CD4-positive, alpha-beta T cell treated with Interleukin-15 for 1 hour (primary cell): ENCODE measurements around the gene ADAMTS16.

Experiments used
- DNase-seq: peaks from one replicate; pipeline ENCODE4 v3.0.0-alpha.2; 2020

ADAMTS16 gene

DNA sequence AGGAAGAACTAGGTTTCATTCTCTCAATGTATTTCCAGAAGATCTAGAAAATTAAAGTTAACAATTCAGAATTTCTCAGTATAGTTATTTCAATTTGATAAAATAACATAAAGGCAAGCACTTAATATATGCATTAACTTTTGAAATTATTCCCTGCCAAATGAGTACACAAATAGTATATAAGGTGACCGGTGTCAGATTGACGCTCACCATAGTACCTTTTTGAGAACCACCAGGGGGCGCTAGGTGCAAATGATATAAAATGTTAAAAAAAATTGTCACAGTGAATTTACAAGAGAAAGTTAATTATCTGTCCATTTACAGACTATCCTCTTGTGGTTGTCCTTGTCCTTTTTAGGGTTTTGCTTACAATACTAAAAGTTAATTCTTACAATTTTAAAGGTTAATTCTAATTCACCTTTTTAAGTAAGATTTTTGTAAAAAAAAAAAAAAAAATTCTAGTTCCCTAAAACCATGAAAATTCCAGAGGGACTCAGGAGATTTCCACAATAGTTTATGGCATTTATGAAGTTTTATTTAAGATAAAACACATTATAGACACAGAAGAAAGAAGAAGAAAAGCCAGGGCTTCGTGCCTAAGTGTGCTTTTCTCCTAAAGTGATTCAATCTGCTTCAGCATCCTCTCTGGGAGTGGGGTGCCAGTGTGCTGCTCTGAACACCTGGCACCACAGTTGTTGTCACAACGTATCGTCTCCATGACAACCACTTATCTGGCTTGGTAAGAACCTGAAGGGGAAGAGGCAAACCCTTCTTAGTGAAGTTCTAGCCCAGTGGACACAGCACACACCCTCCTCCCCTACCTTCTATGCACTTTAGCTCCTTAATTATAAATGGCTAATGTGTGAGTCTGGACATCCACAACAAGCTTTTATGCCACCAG, 1.7 kb downstream of the ADAMTS16 start:
- no peak for DNase-seq

- DNase-seq = no peak
These were observed 4.3 kb downstream of the ADAMTS16 start for GRCh38 chr5:5144441-5144840.

GRCh38 chr5:5145651-5146529, 5.8 kb downstream of the ADAMTS16 start:
- no peak for DNase-seq

- no peak for DNase-seq
These were observed 6.5 kb downstream of the ADAMTS16 start for GRCh38 chr5:5146530-5147160.

DNA sequence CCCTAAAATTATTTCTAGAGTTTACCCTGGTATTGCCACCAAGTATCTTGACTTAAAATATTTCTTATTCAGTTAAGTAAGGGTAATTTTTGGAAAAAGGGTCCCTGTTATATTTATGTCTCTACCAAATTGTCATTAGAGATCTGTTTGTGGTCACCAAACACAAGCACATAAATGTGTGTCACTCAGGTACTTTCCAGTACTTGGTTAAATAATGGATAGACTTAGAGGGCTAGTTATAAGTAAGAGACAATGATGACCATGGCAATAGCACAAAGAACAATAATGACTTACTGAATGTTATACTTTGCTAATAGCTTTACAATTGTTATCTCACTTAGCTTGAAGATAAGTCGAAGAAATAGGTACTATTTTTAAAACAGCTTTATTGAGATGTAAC, 9.0 kb downstream of the ADAMTS16 start:
- no peak for DNase-seq

DNA sequence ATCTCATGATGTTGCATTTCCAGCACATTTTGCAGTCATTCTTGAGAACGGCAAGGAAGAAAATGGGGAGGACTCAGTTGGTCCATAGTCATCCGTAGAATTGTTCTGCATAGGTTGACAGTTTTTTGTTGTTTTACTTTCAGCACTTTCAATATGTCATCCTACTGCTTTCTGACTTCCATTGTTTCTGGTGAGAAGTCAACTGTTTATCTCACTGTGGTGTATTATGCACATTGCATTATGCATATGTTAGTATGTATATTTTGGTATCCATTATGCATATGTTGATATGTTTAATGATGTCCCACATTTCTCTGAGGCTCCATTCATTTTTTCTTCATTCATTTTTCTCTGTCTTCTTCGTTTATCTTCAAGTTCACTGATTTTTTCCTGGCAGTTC, 10.5 kb downstream of the ADAMTS16 start:
- DNase-seq = no peak

DNA sequence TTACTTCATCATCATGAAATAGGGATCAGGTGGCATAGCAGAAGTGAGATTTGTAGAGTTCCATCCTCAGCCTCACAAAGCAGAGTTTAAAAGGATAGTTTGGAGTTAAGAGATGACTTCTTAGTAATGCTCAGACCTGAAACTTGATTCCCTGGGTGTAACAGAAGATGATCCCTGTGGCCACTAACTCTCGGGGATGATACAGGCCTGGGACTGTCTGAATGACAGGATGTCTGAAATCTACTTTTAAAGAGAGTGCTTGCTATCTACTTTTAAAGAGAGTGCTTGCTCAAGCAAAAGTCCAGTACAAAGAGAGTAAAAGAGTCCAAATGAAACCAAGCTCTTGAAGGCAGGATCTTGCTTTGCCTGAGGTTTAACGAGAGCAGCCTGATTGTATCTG, 14.6 kb downstream of the ADAMTS16 start:
- DNase-seq = no peak

- no peak for DNase-seq
These were observed 15.5 kb downstream of the ADAMTS16 start for GRCh38 chr5:5155617-5156016.

GRCh38 chr5:5156471-5157082, 16.4 kb downstream of the ADAMTS16 start:
- DNase-seq = no peak

- DNase-seq = no peak
These were observed 18.4 kb downstream of the ADAMTS16 start for GRCh38 chr5:5158472-5158895.

GRCh38 chr5:5159282-5160103, 19.4 kb downstream of the ADAMTS16 start:
- no peak for DNase-seq

- DNase-seq = no peak
These were observed 24.0 kb downstream of the ADAMTS16 start for GRCh38 chr5:5164163-5164562.

DNA sequence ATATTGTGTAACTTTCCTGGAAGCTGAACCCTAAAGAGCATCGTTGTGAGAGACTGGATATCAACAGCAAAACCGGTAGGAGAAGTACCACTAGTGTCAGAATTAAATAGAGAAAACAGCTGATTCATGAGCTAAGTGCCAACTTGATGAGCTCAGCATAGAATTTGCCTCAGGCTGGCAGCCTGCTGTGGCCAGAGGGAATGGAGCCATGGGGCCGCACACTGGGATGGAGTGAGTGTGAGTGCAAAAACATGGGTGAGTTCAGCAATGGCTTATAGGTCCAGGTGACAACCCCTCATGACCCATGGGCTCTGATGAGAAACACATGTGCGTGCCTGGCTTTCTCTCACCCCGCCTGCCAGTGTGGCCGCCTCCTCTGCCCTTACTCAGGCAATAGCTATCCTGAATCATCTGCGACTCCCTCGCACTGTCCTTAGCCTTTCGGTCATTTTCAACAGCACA, 25.4 kb downstream of the ADAMTS16 start:
- DNase-seq = no peak

DNA sequence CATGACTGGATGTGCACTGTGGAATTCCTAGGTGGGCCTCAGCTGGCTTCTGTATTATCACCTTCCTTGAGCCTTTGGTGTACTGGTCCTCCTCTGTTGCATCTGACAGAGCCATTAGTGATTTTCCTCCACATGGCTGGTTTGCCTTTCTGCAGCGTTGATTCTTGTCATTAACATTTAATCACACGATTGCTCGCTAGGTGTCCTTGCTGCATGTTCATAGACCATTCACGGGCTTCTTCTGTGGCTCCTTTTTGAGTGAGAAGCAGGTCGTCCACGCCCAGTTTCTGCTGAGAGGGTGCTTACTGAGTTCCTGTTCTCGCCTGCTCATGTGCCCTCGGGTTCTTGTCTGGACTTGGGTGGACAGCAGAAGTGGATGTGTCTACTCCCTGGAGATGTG, 29.3 kb downstream of the ADAMTS16 start:
- no peak for DNase-seq

- DNase-seq = no peak
These were observed 38.0 kb downstream of the ADAMTS16 start for GRCh38 chr5:5178136-5178535.

DNA sequence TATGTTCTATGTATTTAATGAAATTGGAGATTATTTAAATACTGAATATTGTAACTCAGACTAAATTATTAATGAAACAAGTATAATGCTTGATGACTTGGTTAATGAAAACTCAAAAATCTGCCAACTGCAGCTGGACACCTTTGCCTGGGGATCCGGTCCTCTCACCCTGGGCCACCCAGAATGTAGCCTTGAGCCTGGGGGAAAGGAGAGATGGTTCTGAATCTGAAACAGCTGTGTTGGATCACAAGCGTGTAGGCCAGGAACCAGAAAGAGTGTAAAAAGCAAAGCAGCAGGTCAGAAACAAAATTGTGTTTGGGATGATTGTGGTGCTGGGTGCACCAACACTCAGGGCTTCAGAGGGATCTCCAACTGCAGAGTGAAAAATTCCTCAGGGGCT, 38.5 kb downstream of the ADAMTS16 start:
- no peak for DNase-seq

DNA sequence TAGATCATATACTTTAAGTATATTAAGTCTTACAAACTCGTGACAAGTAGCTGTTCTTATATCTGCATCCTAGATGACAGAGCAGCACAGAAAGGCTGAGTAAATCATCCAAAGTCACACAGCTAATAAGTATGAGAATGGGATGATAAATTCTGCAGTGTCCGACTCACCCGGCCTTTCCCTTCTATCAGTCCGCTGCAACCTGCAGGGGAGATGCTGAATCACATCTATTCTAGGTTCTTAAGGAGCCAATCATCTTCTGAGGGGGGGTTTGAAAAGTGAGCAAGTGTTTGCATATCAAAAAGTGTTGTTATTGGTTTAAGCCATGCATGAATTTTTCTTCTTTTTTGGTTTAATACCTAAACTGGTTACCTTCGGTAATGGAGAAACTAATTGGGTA, 38.9 kb downstream of the ADAMTS16 start:
- DNase-seq = no peak

DNA sequence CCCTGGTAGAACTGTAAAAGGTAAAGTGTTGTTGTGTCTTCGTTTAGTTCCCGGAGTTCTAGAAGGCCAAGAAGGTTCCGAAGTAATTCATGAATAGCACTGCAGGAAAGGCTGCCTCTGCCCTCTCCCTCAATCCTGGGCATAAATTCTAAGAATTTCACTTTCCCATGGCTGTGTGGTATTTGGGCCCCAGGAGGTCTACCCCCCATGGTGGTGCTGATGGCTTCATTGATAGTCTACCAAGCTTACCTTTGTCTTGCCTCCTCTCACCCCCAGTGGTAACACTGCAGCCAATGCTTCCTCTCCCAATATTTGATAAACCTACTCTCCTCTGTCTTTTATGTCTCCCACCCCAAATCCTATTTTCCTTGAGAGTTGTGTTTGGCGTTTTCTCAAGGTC, 39.5 kb downstream of the ADAMTS16 start:
- DNase-seq = no peak

DNA sequence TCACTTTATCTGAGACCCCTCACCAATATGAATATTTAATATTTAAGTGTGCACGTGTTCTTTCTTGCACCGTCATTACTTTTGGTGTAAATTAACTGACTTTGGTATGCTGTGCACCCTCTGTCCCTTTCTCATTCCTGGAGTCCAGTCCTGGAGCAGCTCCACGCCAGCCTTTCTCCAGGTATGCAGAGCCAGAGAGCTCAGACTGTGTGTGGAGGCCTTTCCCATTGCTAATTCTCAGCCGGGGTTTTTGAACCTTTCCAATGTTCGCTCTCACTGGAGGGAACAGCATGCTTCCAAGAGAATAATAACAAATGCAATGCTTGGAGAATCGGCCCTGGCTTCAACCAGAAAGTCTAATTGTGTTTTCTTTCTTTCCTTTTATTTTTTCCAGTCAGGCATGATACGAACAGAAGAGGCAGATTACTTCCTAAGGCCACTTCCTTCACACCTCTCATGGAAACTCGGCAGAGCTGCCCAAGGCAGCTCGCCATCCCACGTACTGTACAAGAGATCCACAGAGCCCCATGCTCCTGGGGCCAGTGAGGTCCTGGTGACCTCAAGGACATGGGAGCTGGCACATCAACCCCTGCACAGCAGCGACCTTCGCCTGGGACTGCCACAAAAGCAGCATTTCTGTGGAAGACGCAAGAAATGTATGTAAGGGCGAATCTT, 41.7 kb downstream of the ADAMTS16 start:
- DNase-seq = no peak

GRCh38 chr5:5182508-5183188, 42.5 kb downstream of the ADAMTS16 start:
- no peak for DNase-seq
